Measurements from ENCODE around the gene UBAP1.

DNA sequence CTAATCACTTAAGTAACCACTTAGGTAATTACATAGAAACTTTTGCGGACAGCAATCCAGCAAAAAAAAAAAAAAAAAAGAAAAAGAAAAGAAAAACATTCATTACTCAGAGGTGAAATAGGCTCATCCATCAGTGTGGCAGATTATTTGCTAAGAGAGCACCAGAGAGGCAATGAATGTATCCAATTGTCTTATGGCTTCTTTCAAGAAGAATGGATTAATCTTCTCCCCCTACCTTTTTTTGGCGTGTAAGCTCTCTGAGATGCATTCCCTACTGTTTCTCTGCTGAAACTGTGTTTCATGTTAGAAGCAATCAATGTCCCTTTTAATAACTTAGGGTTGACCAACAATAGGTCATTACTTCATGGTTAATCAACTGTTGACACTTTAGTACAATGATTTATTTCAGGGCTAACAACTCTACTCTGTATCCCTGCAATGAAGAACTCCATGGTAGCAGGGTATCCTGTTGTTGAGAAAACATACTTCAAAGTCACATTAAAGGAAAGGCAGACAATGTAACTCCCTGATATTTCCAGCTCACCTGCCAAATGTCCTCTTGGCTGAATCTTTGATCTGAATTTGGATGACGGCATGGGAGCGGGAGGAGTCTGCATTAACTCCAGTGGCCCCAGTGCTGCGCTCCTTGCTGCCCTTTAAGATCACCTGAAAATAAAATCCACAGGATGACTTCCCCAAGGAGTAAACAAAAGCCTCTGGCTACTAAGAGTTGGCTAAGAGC, 92.6 kb downstream of the UBAP1 start:
- TF ChIP-seq, protein P1, sequence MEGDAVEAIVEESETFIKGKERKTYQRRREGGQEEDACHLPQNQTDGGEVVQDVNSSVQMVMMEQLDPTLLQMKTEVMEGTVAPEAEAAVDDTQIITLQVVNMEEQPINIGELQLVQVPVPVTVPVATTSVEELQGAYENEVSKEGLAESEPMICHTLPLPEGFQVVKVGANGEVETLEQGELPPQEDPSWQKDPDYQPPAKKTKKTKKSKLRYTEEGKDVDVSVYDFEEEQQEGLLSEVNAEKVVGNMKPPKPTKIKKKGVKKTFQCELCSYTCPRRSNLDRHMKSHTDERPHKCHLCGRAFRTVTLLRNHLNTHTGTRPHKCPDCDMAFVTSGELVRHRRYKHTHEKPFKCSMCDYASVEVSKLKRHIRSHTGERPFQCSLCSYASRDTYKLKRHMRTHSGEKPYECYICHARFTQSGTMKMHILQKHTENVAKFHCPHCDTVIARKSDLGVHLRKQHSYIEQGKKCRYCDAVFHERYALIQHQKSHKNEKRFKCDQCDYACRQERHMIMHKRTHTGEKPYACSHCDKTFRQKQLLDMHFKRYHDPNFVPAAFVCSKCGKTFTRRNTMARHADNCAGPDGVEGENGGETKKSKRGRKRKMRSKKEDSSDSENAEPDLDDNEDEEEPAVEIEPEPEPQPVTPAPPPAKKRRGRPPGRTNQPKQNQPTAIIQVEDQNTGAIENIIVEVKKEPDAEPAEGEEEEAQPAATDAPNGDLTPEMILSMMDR (IDR thresholded peaks at IDR 0.05; ENCODE audit: insufficient read depth, low read length): no peak
- no peak for TF ChIP-seq POLR2AphosphoS5 (IDR thresholded peaks at IDR 0.05; ENCODE audit: low read depth)
- TF ChIP-seq, protein P2, sequence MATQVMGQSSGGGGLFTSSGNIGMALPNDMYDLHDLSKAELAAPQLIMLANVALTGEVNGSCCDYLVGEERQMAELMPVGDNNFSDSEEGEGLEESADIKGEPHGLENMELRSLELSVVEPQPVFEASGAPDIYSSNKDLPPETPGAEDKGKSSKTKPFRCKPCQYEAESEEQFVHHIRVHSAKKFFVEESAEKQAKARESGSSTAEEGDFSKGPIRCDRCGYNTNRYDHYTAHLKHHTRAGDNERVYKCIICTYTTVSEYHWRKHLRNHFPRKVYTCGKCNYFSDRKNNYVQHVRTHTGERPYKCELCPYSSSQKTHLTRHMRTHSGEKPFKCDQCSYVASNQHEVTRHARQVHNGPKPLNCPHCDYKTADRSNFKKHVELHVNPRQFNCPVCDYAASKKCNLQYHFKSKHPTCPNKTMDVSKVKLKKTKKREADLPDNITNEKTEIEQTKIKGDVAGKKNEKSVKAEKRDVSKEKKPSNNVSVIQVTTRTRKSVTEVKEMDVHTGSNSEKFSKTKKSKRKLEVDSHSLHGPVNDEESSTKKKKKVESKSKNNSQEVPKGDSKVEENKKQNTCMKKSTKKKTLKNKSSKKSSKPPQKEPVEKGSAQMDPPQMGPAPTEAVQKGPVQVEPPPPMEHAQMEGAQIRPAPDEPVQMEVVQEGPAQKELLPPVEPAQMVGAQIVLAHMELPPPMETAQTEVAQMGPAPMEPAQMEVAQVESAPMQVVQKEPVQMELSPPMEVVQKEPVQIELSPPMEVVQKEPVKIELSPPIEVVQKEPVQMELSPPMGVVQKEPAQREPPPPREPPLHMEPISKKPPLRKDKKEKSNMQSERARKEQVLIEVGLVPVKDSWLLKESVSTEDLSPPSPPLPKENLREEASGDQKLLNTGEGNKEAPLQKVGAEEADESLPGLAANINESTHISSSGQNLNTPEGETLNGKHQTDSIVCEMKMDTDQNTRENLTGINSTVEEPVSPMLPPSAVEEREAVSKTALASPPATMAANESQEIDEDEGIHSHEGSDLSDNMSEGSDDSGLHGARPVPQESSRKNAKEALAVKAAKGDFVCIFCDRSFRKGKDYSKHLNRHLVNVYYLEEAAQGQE (IDR thresholded peaks at IDR 0.05; ENCODE audit: insufficient replicate concordance, low read depth): no peak
- no peak for TF ChIP-seq GABPA (IDR thresholded peaks at IDR 0.05; ENCODE audit: low read depth)
